Retinal pigment epithelial cell (primary cell): ENCODE data around the gene ELK3.
A peak's percentile ranks its signal among the peaks of the same experiment; 100 is the strongest.

Experiments used
- DNase-seq: peaks from one replicate; pipeline ENCODE4 v3.0.0-alpha.2; 2010; ENCODE audit warnings: low read depth
- H3K4me3 ChIP-seq: 2 replicates; pipeline ENCODE4 v1.5.1; 2011; ENCODE audit warnings: mild to moderate bottlenecking, low read length, control low read depth, moderate library complexity
- CTCF ChIP-seq: conservative IDR thresholded peaks from 2 replicates; pipeline ENCODE4 v1.5.1; 2011; ENCODE audit warnings: low read depth, low read length, control low read depth, inconsistent platforms

The ELK3 gene

DNA sequence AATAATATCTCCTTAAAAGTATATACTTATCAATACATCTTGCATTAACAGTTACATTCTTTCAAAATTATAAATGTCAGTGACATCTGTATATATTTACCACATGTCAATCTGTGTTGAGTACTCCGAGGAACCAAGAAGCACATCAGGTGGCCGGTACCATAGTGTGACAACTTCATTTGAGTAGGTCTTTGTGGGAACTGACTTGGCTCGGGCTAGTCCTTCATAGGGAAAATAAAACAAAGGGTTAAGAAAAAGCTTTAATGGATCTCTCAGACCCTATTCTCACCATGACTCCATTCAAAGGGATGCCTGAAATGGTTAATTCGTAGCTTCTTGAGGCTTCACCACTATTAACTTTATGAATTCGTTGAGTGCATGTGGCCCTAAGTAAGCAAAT, 94.9 kb downstream of the ELK3 start:
- TF ChIP-seq CTCF = no peak
- no peak overlapping the region for H3K4me3 ChIP-seq
- no peak for DNase-seq

GRCh38 chr12:96293093-96293492, 98.9 kb downstream of the ELK3 start:
- no peak for TF ChIP-seq CTCF
- H3K4me3 ChIP-seq = no peak overlapping the region
- no peak for DNase-seq

DNA sequence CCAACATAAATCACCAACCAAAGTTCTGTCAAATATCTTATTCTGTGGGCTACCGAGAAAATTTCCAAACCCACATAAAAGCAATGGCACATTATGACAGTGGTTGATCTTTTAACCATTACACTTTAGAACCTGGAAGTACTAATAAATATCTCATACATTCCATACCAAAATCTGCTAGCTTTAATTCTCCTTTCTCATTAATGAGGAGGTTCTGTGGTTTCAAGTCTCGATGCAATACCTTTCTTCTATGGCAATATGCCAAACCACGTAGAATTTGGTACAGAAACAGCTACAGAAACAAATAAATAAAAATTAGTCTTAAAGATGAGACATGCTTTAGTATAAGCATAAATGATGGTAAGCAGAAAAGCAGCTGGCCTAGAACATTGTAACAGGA, 100.7 kb downstream of the ELK3 start:
- H3K4me3 ChIP-seq = no peak overlapping the region

DNA sequence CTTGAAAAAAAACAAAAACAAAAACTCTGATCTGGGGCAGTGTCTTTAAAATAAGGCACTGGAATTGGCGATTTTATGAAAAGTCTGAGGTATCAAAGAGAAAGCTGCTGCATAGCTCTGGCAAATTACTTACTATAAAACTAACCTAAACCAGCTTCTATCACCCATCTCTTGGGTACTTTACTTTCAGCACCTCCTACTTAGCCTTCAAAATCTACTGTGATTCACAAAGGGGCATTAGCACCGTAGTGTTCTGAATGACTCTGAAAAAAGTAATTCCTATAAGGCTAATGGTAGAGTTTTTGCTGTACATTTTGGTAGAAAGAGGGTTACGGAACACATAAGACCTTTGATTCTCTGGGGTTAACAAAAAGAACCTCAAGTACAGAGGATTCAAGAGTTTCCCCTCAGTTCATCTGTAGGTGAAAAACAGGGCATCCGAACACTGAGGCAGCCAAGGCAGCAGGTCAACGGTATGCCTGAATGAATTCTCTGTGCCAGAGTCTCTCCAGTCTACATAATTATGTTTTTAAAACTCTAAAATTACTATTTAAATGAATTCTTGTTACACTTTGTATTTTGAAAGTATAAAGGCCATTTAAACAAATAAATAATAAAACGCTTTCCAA, 101.5 kb downstream of the ELK3 start:
- no peak for TF ChIP-seq CTCF
- no peak overlapping the region for H3K4me3 ChIP-seq
- DNase-seq = no peak

More for the DNA sequence above, 100.7 kb downstream of the ELK3 start:
- DNase-seq = peak; percentile 18
- no peak for TF ChIP-seq CTCF

- DNase-seq = no peak
- no peak for TF ChIP-seq CTCF
- H3K4me3 ChIP-seq = no peak overlapping the region
Measured at GRCh38 chr12:96297504-96297903, 103.3 kb downstream of the ELK3 start.

GRCh38 chr12:96300064-96300463, 105.9 kb downstream of the ELK3 start:
- TF ChIP-seq CTCF = no peak
- DNase-seq = no peak
- no peak overlapping the region for H3K4me3 ChIP-seq

DNA sequence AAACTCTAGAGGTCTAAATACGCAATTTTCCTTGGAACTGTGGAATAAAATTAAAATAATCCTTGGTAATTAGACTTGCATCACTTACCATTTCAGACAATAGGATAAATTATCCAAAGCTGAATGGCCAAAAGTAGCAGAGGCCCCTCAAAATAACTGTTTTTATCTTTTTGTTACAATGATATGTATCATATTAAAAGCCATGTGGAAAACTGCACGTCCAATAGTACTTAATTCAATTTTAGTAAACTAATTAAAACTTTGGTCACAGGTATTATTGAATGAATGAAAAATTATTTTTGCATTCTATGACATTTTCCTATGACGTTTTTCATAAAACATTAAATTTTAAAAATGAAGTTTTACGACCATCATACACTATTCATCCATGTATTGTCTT, 107.6 kb downstream of the ELK3 start:
- no peak overlapping the region for H3K4me3 ChIP-seq
- no peak for TF ChIP-seq CTCF
- no peak for DNase-seq
